Body of pancreas (tissue), 4 donors: Measurements from ENCODE around the gene AGAP1. TPM values are rescaled to one million over a fixed set of nuclear protein-coding genes. Genes with fewer than 3 reads are reported as not detected.

Experiments
- ATAC-seq: fragments of 150-250 bp; one replicate; pipeline ENCODE4 v1.9.1; 2016
- DNase-seq, 4 donors: peaks; one replicate each; pipeline ENCODE4 v3.0.0-alpha.2; 2019
- H3K27ac ChIP-seq, 4 donors: fragments of 200-600 bp; sonication (generic); 1 replicate in 3 of 4; 2 replicates in 1 of 4; pipeline versions ENCODE4 v1.5.1 to v1.6.1; 2016 to 2019; ENCODE audit warnings: mild to moderate bottlenecking in 1 of 4, mixed read lengths in 1 of 4, moderate library complexity in 1 of 4
- H3K27me3 ChIP-seq, 2 donors: fragments of 200-600 bp; sonication (generic); one replicate each; pipeline ENCODE4 v1.6.0; 2016; ENCODE audit warnings: mild to moderate bottlenecking in 1 of 2
- H3K36me3 ChIP-seq, 2 donors: fragments of 200-600 bp; sonication (generic); replicated peaks in 1 of 2; 2 replicates each; pipeline ENCODE4 v1.5.1; 2016; ENCODE audit warnings: low read depth in 2 of 2; ENCODE audit not compliant: insufficient read depth in 1 of 2
- H3K4me1 ChIP-seq: fragments of 200-600 bp; sonication (generic); one replicate; pipeline ENCODE4 v1.6.0; 2016
- H3K4me3 ChIP-seq, 2 donors: fragments of 200-600 bp; sonication (generic); 1 replicate in 1 of 2; 2 replicates in 1 of 2; pipeline ENCODE4 v1.5.1; 2016 to 2019
- H3K9me3 ChIP-seq, 3 donors: fragments of 200-600 bp; sonication (generic); 1 replicate in 2 of 3; 2 replicates in 1 of 3; pipeline ENCODE4 v1.5.1; 2016
- CTCF ChIP-seq, 7 experiments: fragments of 450-650 bp in 4 of 7; fragments of 200-600 bp in 3 of 7; sonication (generic) in 3 of 7; IDR thresholded peaks; one replicate each; pipeline ENCODE4 v1.5.1; 2016 to 2019; ENCODE audit warnings: antibody characterized with exemption in 7 of 7
- POLR2A ChIP-seq, 3 donors: fragments of 450-650 bp; IDR thresholded peaks; one replicate each; pipeline ENCODE4 v1.6.1; 2016; ENCODE audit warnings: antibody characterized with exemption in 3 of 3, mild to moderate bottlenecking in 2 of 3
- WGBS, 2 donors: methylation state at CpG; one replicate each; pipeline ENCODE4 v1.1.5; 2017; 5-methylcytosine and 5-hydroxymethylcytosine counted together
- intact Hi-C: fragments of 100-400 bp; cut with DNase I; formaldehyde crosslinking; loops from one replicate; pipeline ENCODE4 v1.15.1; 2023
- total RNA-seq, 2 donors: library from RNA; depleted of rRNA; stranded (reverse); fragments of >200 nt; gene quantifications; one replicate each; pipeline ENCODE4 v1.1.0, GENCODE V29; 2016

AGAP1 gene
- total RNA-seq, 2 donors from 2014 or later = 21.3 to 32.6 TPM

GRCh38 chr2:235773188-235773928 is 279.5 kb downstream of the AGAP1 start:
- 82 to 91% methylated on average over 9 of the region's 9 CpGs for WGBS, 2 donors
- Histone ChIP-seq H3K36me3 (no peaks in the 10 kb centered on the region), H3K27me3 (no peaks in the 10 kb centered on the region), H3K4me3 (no peak overlapping the region), H3K27ac (no peak overlapping the region), H3K4me1 (no peaks in the 10 kb centered on the region), H3K9me3 (no peaks in the 10 kb centered on the region)
- TF ChIP-seq CTCF (IDR thresholded peaks at IDR 0.05) = no peak
- TF ChIP-seq POLR2A (IDR thresholded peaks at IDR 0.05) = no peak
- DNase-seq (no peak), ATAC-seq (no peak)
- intact Hi-C loops = loop anchor here (2.0 kb wide), 1 partner anchor 77 kb away; no protein-coding TSS in a partner anchor

GRCh38 chr2:235774153-235774870 is 280.5 kb downstream of the AGAP1 start:
- intact Hi-C loops = no loop called here
- TF ChIP-seq CTCF (IDR thresholded peaks at IDR 0.05) (no peak), POLR2A (IDR thresholded peaks at IDR 0.05) (no peak)
- H3K4me3 ChIP-seq = no peak overlapping the region
- ATAC-seq (no peak), DNase-seq (no peak)
- no peaks in the 10 kb centered on the region for H3K36me3 ChIP-seq
- H3K9me3 ChIP-seq = no peaks in the 10 kb centered on the region
- H3K4me1 ChIP-seq = no peaks in the 10 kb centered on the region
- no peak overlapping the region for H3K27ac ChIP-seq
- 88 to 90% methylated on average over 15 of the region's 15 CpGs for WGBS, 2 donors
- H3K27me3 ChIP-seq = no peaks in the 10 kb centered on the region

- Histone ChIP-seq H3K9me3 (no peaks in the 10 kb centered on the region), H3K27ac (no peak overlapping the region), H3K4me3 (no peak overlapping the region), H3K4me1 (no peaks in the 10 kb centered on the region), H3K36me3 (no peaks in the 10 kb centered on the region), H3K27me3 (no peaks in the 10 kb centered on the region)
- intact Hi-C loops = no loop called here
- WGBS, 2 donors = 94 to 95% methylated on average over 14 of the region's 14 CpGs
- TF ChIP-seq POLR2A (IDR thresholded peaks at IDR 0.05) = no peak
- TF ChIP-seq CTCF (IDR thresholded peaks at IDR 0.05) = no peak
- ATAC-seq (no peak), DNase-seq (no peak)
These were observed 282.7 kb downstream of the AGAP1 start for GRCh38 chr2:235776531-235776930.

GRCh38 chr2:235779444-235779896 is 285.6 kb downstream of the AGAP1 start:
- ATAC-seq (peak; percentile 85), DNase-seq (peak; percentile 76 to 83 (median 79))
- Histone ChIP-seq H3K27ac (no peak overlapping the region), H3K36me3 (no peaks in the 10 kb centered on the region), H3K27me3 (no peaks in the 10 kb centered on the region), H3K4me1 (no peaks in the 10 kb centered on the region), H3K9me3 (no peaks in the 10 kb centered on the region), H3K4me3 (no peak overlapping the region)
- 34 to 52% methylated on average over 5 to 8 of the region's 8 CpGs for WGBS, 2 donors
- peak; percentile 65 to 83 (median 69) for TF ChIP-seq CTCF (IDR thresholded peaks at IDR 0.05)
- no peak for TF ChIP-seq POLR2A (IDR thresholded peaks at IDR 0.05)
- intact Hi-C loops = no loop called here
